GM12891 (cell line): ENCODE measurements around the gene NAALADL2.

ENCODE experiments used
- PAX5 ChIP-seq: IDR thresholded peaks from 2 replicates; pipeline ENCODE4 v1.6.1; 2011; ENCODE audit warnings: low read length, moderate library complexity, mild to moderate bottlenecking; ENCODE audit not compliant: insufficient read depth, severe bottlenecking
- POLR2A ChIP-seq: IDR thresholded peaks from 2 replicates; pipeline ENCODE4 v1.6.1; 2011; ENCODE audit warnings: low read depth, low read length, control low read depth
- POLR2AphosphoS5 ChIP-seq: IDR thresholded peaks from 2 replicates; pipeline ENCODE4 v1.6.1; 2011; ENCODE audit warnings: low read depth, low read length, control low read depth
- POU2F2 ChIP-seq: IDR thresholded peaks from 2 replicates; pipeline ENCODE4 v1.6.1; 2011; ENCODE audit warnings: low read depth, mild to moderate bottlenecking, control low read depth, low read length, moderate library complexity
- SPI1 ChIP-seq: IDR thresholded peaks from 2 replicates; pipeline ENCODE4 v1.6.1; 2011; ENCODE audit warnings: low read depth, low read length, control low read depth
- TAF1 ChIP-seq: IDR thresholded peaks from 2 replicates; pipeline ENCODE4 v1.6.1; 2011; ENCODE audit warnings: low read depth, low read length, control low read depth

- TF ChIP-seq POLR2A, result no peak
- no peak for TF ChIP-seq TAF1
- TF ChIP-seq POLR2AphosphoS5, result no peak
- no peak for TF ChIP-seq SPI1
- no peak for TF ChIP-seq PAX5
- TF ChIP-seq POU2F2, result no peak
These were observed 146.7 kb downstream of the NAALADL2 start for GRCh38 chr3:175005881-175006280.
